Prostate gland (tissue), 2 donors: Measurements from ENCODE around the gene SUMF2. TPM values are rescaled to one million over a fixed set of nuclear protein-coding genes. Genes with fewer than 3 reads are reported as not detected.
"Not testable (repeated sequence)": the region's sequence is repeated elsewhere in the genome, so short reads cannot be mapped to it uniquely, and the experiment has no call there.

Experiments
- DNase-seq: peaks from one replicate; pipeline ENCODE4 v3.0.0-alpha.2; 2019; ENCODE audit warnings: low spot score
- H3K27ac ChIP-seq, 2 donors: fragments of 200-600 bp; sonication (generic); 2 replicates each; pipeline ENCODE4 v1.5.1; 2017 to 2019
- H3K27me3 ChIP-seq: fragments of 200-600 bp; sonication (generic); replicated peaks from 2 replicates; pipeline ENCODE4 v1.5.1; 2019; ENCODE audit not compliant: insufficient read depth
- H3K36me3 ChIP-seq, 2 donors: fragments of 200-600 bp; sonication (generic); 1 replicate in 1 of 2; 2 replicates in 1 of 2; pipeline versions ENCODE4 v1.5.1 to v1.8.1; 2017 to 2019
- H3K4me1 ChIP-seq: fragments of 200-600 bp; sonication (generic); replicated peaks from 2 replicates; pipeline ENCODE4 v1.5.1; 2019
- H3K4me3 ChIP-seq, 2 donors: fragments of 200-600 bp; sonication (generic); 2 replicates each; pipeline ENCODE4 v1.5.1; 2017 to 2019
- H3K9me3 ChIP-seq: fragments of 200-600 bp; sonication (generic); 2 replicates; pipeline ENCODE4 v1.5.1; 2017
- CTCF ChIP-seq, 4 experiments: fragments of 200-600 bp in 2 of 4; fragments of 450-650 bp in 2 of 4; sonication (generic) in 2 of 4; IDR thresholded peaks; 1 replicate in 3 of 4; 2 replicates in 1 of 4; pipeline ENCODE4 v1.5.1; 2016 to 2019; ENCODE audit warnings: antibody characterized with exemption in 4 of 4, mild to moderate bottlenecking in 2 of 4, moderate library complexity in 2 of 4
- POLR2A ChIP-seq: fragments of 450-650 bp; IDR thresholded peaks from one replicate; pipeline ENCODE4 v1.6.1; 2016; ENCODE audit warnings: antibody characterized with exemption, mild to moderate bottlenecking
- POLR2AphosphoS5 ChIP-seq: sonication (generic); formaldehyde crosslinking; IDR thresholded peaks from one replicate; pipeline ENCODE4 v1.6.1; 2017; ENCODE audit warnings: antibody characterized with exemption
- WGBS: methylation state at CpG from one replicate; pipeline ENCODE4 v1.1.5; 2018; 5-methylcytosine and 5-hydroxymethylcytosine counted together
- intact Hi-C: fragments of 100-400 bp; cut with DNase I; formaldehyde crosslinking; loops from one replicate; pipeline ENCODE4 v1.14.2; 2022
- total RNA-seq, 2 donors: library from RNA; depleted of rRNA; stranded (reverse); fragments of >200 nt; gene quantifications; one replicate each; pipeline ENCODE4 v1.1.0, GENCODE V29; 2016

SUMF2 gene
- 100 to 1,000 TPM; 152 to 210 TPM for total RNA-seq

GRCh38 chr7:56063882-56064625 is at the start of gene SUMF2:
TSS of gene SUMF2 (plus strand) at chr7:56064286. CDS start at chr7:56064312, 26 bp downstream.
- Histone ChIP-seq H3K27ac (peak within 1 kb of the TSS; percentile 87 to 88), H3K9me3 (no peaks in the 10 kb centered on the region), H3K36me3 (no peaks in the 10 kb centered on the region), H3K4me3 (peak within 1 kb of the TSS; percentile 63 to 71), H3K27me3 (no peaks in the 10 kb centered on the region), H3K4me1 (no peaks in the 10 kb centered on the region)
- peak in 3 of 4 experiments; percentile 5 to 45 (median 44) for TF ChIP-seq CTCF (IDR thresholded peaks at IDR 0.05)
- TF ChIP-seq POLR2AphosphoS5 = peak; percentile 93
- peak; percentile 87 for TF ChIP-seq POLR2A
- intact Hi-C loops = no loop called here
- WGBS = 1% methylated on average over 48 of the region's 49 CpGs
- peak; percentile 89 for DNase-seq

GRCh38 chr7:56017015-56017414 is 47.1 kb upstream of the SUMF2 start:
- DNase-seq, H3K36me3 ChIP-seq, H3K4me1 ChIP-seq, H3K27ac ChIP-seq, H3K9me3 ChIP-seq, H3K4me3 ChIP-seq, H3K27me3 ChIP-seq, intact Hi-C loops: not testable (repeated sequence)
- 80% methylated on average over 3 of the region's 3 CpGs for WGBS

GRCh38 chr7:56019501-56019900 is 44.6 kb upstream of the SUMF2 start:
- TF ChIP-seq POLR2A = no peak
- TF ChIP-seq CTCF (IDR thresholded peaks at IDR 0.05) = no peak
- TF ChIP-seq POLR2AphosphoS5 = no peak
- intact Hi-C loops = no loop called here
- Histone ChIP-seq H3K4me3 (no peak overlapping the region), H3K4me1 (no peaks in the 10 kb centered on the region), H3K9me3 (no peaks in the 10 kb centered on the region), H3K27ac (no peak overlapping the region), H3K36me3 (no peaks in the 10 kb centered on the region), H3K27me3 (no peaks in the 10 kb centered on the region)
- WGBS = 97% methylated on average over 9 of the region's 9 CpGs
- DNase-seq = no peak

- Histone ChIP-seq H3K27ac (no peak overlapping the region), H3K9me3 (no peaks in the 10 kb centered on the region), H3K4me1 (no peaks in the 10 kb centered on the region), H3K4me3 (no peak overlapping the region), H3K36me3 (no peaks in the 10 kb centered on the region), H3K27me3 (no peaks in the 10 kb centered on the region)
- TF ChIP-seq POLR2AphosphoS5 (no peak), CTCF (IDR thresholded peaks at IDR 0.05) (no peak), POLR2A (no peak)
- intact Hi-C loops = no loop called here
- DNase-seq = no peak
Observed at GRCh38 chr7:56023500-56023899, 40.6 kb upstream of the SUMF2 start.

GRCh38 chr7:56026538-56026937 is 37.5 kb upstream of the SUMF2 start:
- no peak for TF ChIP-seq CTCF (IDR thresholded peaks at IDR 0.05)
- TF ChIP-seq POLR2A = no peak
- no peak for TF ChIP-seq POLR2AphosphoS5
- DNase-seq = no peak
- Histone ChIP-seq H3K9me3 (no peaks in the 10 kb centered on the region), H3K4me3 (no peak overlapping the region), H3K4me1 (no peaks in the 10 kb centered on the region), H3K27ac (no peak overlapping the region), H3K27me3 (no peaks in the 10 kb centered on the region), H3K36me3 (no peaks in the 10 kb centered on the region)
- WGBS = 100% methylated on average over 2 of the region's 2 CpGs
- intact Hi-C loops = no loop called here
